ENCODE results near the gene MACO1. TPM values are rescaled to one million over a fixed set of nuclear protein-coding genes. Genes with fewer than 3 reads are reported as not detected.
"Not testable (repeated sequence)": the region's sequence is repeated elsewhere in the genome, so short reads cannot be mapped to it uniquely, and the experiment has no call there.

The MACO1 gene
- total RNA-seq (10 to 100 TPM; 11.8 to 20.2 (median 15.4) TPM), polyA plus RNA-seq (10 to 100 TPM in 1 of 3 donors, 1 to 10 TPM in 2; 2.4 to 10.9 (median 3.0) TPM)

GRCh38 chr1:25430073-25430966 lies at the start of gene MACO1:
Gene MACO1 (plus strand): TSS chr1:25430897. CDS start chr1:25431099, 202 bp downstream.
- H3K9me3 ChIP-seq, result no peaks in the 10 kb centered on the region
- peak within 1 kb of the TSS; percentile 90 to 98 (median 96) for H3K4me3 ChIP-seq
- H3K36me3 ChIP-seq, result no peaks in the 10 kb centered on the region
- H3K4me1 ChIP-seq, result peaks cover 0 to 45% (median 41%) of the 10 kb centered on the region in 4 donors
- peak within 1 kb of the TSS; percentile 97 to 98 (median 98) for H3K27ac ChIP-seq
- 0% methylated on average over 87 of the region's 87 CpGs for WGBS, 2 donors
- peak; percentile 98 for DNase-seq
- intact Hi-C loops (cut with DNase I), result loop anchor here (5.0 kb wide), 1 partner anchor 193 kb away; no protein-coding TSS in a partner anchor
- peak; percentile 22 to 53 for TF ChIP-seq POLR2A (IDR thresholded peaks at IDR 0.05)
- TF ChIP-seq EP300 (IDR thresholded peaks at IDR 0.05), result no peak
- no peak for TF ChIP-seq CTCF (IDR thresholded peaks at IDR 0.05)
- peak; percentile 59 to 85 (median 82) for TF ChIP-seq POLR2AphosphoS5 (IDR thresholded peaks at IDR 0.05)
- H3K27me3 ChIP-seq, result no peaks in the 10 kb centered on the region

- H3K4me3 ChIP-seq; DNase-seq; H3K9me3 ChIP-seq; intact Hi-C loops (cut with DNase I); H3K36me3 ChIP-seq; H3K4me1 ChIP-seq; H3K27me3 ChIP-seq; H3K27ac ChIP-seq: not testable (repeated sequence)
- WGBS, 2 donors, result 87 to 93% methylated on average over 1 of the region's 1 CpG
These were observed 48.2 kb upstream of the MACO1 start for GRCh38 chr1:25382543-25382942.

- H3K27me3 ChIP-seq; H3K4me1 ChIP-seq; H3K27ac ChIP-seq; DNase-seq; H3K4me3 ChIP-seq; H3K9me3 ChIP-seq; H3K36me3 ChIP-seq; intact Hi-C loops (cut with DNase I): not testable (repeated sequence)
- 90 to 96% methylated on average over 1 of the region's 1 CpG for WGBS, 2 donors
These were observed 47.6 kb upstream of the MACO1 start for GRCh38 chr1:25383090-25383489.

GRCh38 chr1:25383875-25384274 lies 46.8 kb upstream of the MACO1 start:
- H3K4me3 ChIP-seq; H3K4me1 ChIP-seq; intact Hi-C loops (cut with DNase I); H3K9me3 ChIP-seq; DNase-seq; H3K27ac ChIP-seq; H3K27me3 ChIP-seq; H3K36me3 ChIP-seq: not testable (repeated sequence)
- no CpG with 5 or more reads among the region's 1 CpG for WGBS, 2 donors

- H3K36me3 ChIP-seq; DNase-seq; H3K27ac ChIP-seq; H3K4me1 ChIP-seq; H3K27me3 ChIP-seq; H3K9me3 ChIP-seq; H3K4me3 ChIP-seq; intact Hi-C loops (cut with DNase I): not testable (repeated sequence)
- WGBS, 2 donors, result 73 to 82% methylated on average over 4 of the region's 4 CpGs
These were observed 43.6 kb upstream of the MACO1 start for GRCh38 chr1:25387096-25387495.

- DNase-seq; H3K9me3 ChIP-seq; H3K27ac ChIP-seq; H3K27me3 ChIP-seq; H3K36me3 ChIP-seq; H3K4me3 ChIP-seq; H3K4me1 ChIP-seq; intact Hi-C loops (cut with DNase I): not testable (repeated sequence)
- WGBS, 2 donors, result 66 to 76% methylated on average over 9 of the region's 9 CpGs
These were observed 42.0 kb upstream of the MACO1 start for GRCh38 chr1:25388691-25389090.

GRCh38 chr1:25389721-25390120 lies 41.0 kb upstream of the MACO1 start:
- H3K4me1 ChIP-seq; intact Hi-C loops (cut with DNase I); H3K27me3 ChIP-seq; H3K36me3 ChIP-seq; DNase-seq; H3K27ac ChIP-seq; H3K9me3 ChIP-seq; H3K4me3 ChIP-seq: not testable (repeated sequence)
- 69 to 80% methylated on average over 3 of the region's 3 CpGs for WGBS, 2 donors

GRCh38 chr1:25392841-25393240 lies 37.9 kb upstream of the MACO1 start:
- Histone ChIP-seq H3K4me3 (no peak overlapping the region), H3K36me3 (no peaks in the 10 kb centered on the region), H3K27ac (no peak overlapping the region), H3K9me3 (no peaks in the 10 kb centered on the region), H3K27me3 (no peaks in the 10 kb centered on the region), H3K4me1 (no peaks in the 10 kb centered on the region)
- intact Hi-C loops (cut with DNase I), result no loop called here
- no peak for DNase-seq
- TF ChIP-seq POLR2A (IDR thresholded peaks at IDR 0.05) (no peak), POLR2AphosphoS5 (IDR thresholded peaks at IDR 0.05) (no peak), CTCF (IDR thresholded peaks at IDR 0.05) (no peak), EP300 (IDR thresholded peaks at IDR 0.05) (no peak)
- 52 to 83% methylated on average over 6 of the region's 6 CpGs for WGBS, 2 donors

- H3K4me3 ChIP-seq; H3K9me3 ChIP-seq; H3K4me1 ChIP-seq; H3K27ac ChIP-seq; intact Hi-C loops (cut with DNase I); H3K27me3 ChIP-seq; H3K36me3 ChIP-seq; DNase-seq: not testable (repeated sequence)
- WGBS, 2 donors, result 58 to 69% methylated on average over 4 to 5 of the region's 10 CpGs
These were observed 33.1 kb upstream of the MACO1 start for GRCh38 chr1:25397549-25397948.

- H3K27ac ChIP-seq; H3K36me3 ChIP-seq; DNase-seq; H3K27me3 ChIP-seq; intact Hi-C loops (cut with DNase I); H3K9me3 ChIP-seq; H3K4me3 ChIP-seq; H3K4me1 ChIP-seq: not testable (repeated sequence)
- no CpG with 5 or more reads among the region's 2 CpGs for WGBS, 2 donors
These were observed 32.6 kb upstream of the MACO1 start for GRCh38 chr1:25398079-25398478.
